ENCODE data around the gene ADGB. TPM values are rescaled to one million over a fixed set of nuclear protein-coding genes. Genes with fewer than 3 reads are reported as not detected.

Gene ADGB
- not detected for total RNA-seq

DNA sequence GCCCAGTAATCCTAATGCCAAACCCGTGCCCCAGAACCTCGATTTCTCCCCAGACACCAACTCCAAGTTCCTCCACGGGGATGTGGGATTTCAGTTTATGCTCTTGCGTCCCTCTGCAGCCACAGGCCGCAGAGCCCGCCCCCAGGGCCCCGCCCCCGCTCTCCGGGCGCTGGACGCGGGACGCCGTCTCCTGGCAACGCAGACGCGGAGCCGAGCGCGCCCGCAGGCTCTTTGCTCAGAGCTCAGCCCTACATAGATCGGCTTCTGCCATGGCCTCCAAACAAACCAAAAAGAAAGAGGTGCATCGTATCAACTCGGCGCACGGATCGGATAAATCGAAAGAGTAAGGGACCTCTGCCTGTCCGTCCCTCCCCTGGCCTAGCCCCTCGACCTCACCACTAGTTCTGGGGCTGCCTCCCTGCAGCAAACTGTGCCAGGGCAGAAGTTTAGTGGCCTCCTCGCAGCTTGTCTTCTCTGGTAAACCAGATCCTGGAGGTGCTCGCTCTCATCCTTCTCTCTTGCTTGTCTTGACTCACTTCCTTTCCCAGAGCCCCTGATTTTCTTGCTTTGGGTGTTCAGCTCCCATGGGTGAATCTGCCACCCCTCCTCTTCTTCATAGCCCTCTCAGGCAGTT lies at the start of gene ADGB:
ADGB (plus strand) TSS at position 201 of the 634 bp plus-strand sequence; CDS start at position 270, 69 bp downstream.
- intact Hi-C loops (cut with DNase I; ENCODE audit: low total_unique reads), result no loop called here
- H3K4me1 ChIP-seq, result no peaks in the 10 kb centered on the region
- TF ChIP-seq, protein P1, sequence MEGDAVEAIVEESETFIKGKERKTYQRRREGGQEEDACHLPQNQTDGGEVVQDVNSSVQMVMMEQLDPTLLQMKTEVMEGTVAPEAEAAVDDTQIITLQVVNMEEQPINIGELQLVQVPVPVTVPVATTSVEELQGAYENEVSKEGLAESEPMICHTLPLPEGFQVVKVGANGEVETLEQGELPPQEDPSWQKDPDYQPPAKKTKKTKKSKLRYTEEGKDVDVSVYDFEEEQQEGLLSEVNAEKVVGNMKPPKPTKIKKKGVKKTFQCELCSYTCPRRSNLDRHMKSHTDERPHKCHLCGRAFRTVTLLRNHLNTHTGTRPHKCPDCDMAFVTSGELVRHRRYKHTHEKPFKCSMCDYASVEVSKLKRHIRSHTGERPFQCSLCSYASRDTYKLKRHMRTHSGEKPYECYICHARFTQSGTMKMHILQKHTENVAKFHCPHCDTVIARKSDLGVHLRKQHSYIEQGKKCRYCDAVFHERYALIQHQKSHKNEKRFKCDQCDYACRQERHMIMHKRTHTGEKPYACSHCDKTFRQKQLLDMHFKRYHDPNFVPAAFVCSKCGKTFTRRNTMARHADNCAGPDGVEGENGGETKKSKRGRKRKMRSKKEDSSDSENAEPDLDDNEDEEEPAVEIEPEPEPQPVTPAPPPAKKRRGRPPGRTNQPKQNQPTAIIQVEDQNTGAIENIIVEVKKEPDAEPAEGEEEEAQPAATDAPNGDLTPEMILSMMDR (IDR thresholded peaks at IDR 0.05 in 4 of 5, conservative IDR thresholded peaks at IDR 0.05 in 1 of 5), result no peak
- no peak for TF ChIP-seq POLR2A (IDR thresholded peaks at IDR 0.05)
- no peaks in the 10 kb centered on the region for H3K27me3 ChIP-seq
- H3K9me3 ChIP-seq, result no peaks in the 10 kb centered on the region
- no peak for ATAC-seq
- peak within 1 kb of the TSS; percentile 27 to 46 (median 42) for H3K4me3 ChIP-seq
- H3K27ac ChIP-seq, result no peak within 1 kb of the TSS
- no peaks in the 10 kb centered on the region for H3K36me3 ChIP-seq
- DNase-seq, result peak in 1 of 2 donors; percentile 5
- in situ Hi-C loops (cut with MboI; ENCODE audit: low sequenced_read_pairs in 4 of 4), result no loop called here

DNA sequence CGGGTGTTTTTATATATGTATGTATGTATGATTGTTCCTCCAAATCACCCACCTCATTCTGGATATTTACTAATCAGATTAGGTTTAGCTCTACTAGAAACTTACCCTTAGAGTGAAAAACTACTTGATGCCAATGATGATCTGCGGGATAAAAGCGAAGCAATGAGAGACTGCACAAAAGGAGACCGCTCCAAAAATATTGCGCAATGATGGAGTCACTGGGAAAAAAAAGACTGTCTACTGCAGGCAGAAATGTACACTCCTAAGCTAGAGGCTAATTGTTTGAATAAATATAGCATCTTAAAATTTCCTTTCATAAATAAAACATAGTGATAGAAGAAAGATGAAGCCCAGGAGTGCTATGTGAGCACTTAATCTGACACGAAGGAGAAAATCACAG lies 47.9 kb upstream of the ADGB start:
- Histone ChIP-seq H3K9me3 (no peaks in the 10 kb centered on the region), H3K36me3 (no peaks in the 10 kb centered on the region), H3K27ac (no peak overlapping the region), H3K4me1 (peaks cover 1 to 8% of the 10 kb centered on the region in 2 donors), H3K27me3 (no peaks in the 10 kb centered on the region), H3K4me3 (no peak overlapping the region)
- no peak for ATAC-seq
- TF ChIP-seq, protein P1 (IDR thresholded peaks at IDR 0.05 in 4 of 5, conservative IDR thresholded peaks at IDR 0.05 in 1 of 5), result no peak
- TF ChIP-seq POLR2A (IDR thresholded peaks at IDR 0.05), result no peak
- intact Hi-C loops (cut with DNase I; ENCODE audit: low total_unique reads), result no loop called here
- in situ Hi-C loops (cut with MboI; ENCODE audit: low sequenced_read_pairs in 4 of 4), result no loop called here
- DNase-seq, result no peak

DNA sequence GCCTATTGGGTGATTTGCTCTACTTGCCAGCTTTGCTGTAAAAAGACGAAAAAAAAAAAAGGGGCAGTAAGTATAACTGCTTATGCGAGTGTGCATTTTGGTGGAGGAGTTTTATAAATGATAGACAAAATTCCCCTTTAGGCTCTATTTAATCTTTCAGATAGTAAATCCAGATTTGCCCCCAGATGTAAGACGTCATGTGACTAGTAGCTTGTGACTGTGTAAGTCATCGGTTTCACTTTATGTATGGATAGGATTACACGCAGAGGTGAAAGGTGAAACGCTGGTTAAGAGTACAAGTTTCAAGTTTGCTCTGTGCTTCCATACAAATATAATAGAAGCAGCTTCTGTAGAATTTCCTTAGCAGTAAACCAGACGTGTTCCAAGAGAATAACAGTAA lies 47.2 kb upstream of the ADGB start:
- Histone ChIP-seq H3K4me1 (peaks cover 0 to 8% of the 10 kb centered on the region in 2 donors), H3K9me3 (no peaks in the 10 kb centered on the region), H3K36me3 (no peaks in the 10 kb centered on the region), H3K27me3 (no peaks in the 10 kb centered on the region), H3K27ac (no peak overlapping the region), H3K4me3 (no peak overlapping the region)
- in situ Hi-C loops (cut with MboI; ENCODE audit: low sequenced_read_pairs in 4 of 4) (no loop called here), intact Hi-C loops (cut with DNase I; ENCODE audit: low total_unique reads) (no loop called here)
- ATAC-seq (no peak), DNase-seq (no peak)
- no peak for TF ChIP-seq POLR2A (IDR thresholded peaks at IDR 0.05)
- TF ChIP-seq, protein P1 (IDR thresholded peaks at IDR 0.05 in 4 of 5, conservative IDR thresholded peaks at IDR 0.05 in 1 of 5), result no peak

DNA sequence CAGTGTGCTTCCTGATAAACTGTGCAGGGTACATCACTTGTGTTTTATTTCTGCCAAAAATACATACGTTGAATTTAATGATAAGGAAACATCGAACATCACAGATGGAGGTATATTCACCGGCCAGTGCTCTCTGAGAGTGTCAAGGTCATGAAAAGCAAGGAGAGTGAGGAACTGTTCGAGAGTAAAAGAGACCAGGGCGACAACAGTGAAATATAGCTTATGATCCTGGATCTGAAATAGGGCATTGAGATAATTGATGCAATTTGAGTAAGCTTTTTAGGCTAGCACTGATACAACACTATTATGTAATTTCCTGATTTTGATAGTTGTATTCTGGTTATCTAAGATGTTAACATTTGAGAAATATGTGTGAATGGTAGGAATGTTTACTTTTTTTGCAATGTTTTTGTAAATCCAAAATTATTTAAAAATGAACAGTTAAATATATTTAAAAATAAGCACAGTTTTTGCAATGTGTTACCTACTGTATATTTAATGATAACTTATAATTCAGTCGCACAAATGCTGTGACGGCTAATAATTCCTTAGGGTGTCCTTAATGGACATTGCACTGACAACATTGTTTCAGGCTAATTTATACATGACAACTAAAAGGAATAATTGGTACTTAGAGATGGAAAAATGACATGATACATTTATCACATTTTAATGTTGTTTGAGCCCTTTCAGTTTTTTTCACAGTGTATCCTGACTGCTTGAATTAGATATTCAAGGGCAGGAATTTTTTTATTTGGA lies 45.2 kb upstream of the ADGB start:
- no peak overlapping the region for H3K4me3 ChIP-seq
- TF ChIP-seq POLR2A (IDR thresholded peaks at IDR 0.05), result no peak
- TF ChIP-seq, protein P1 (IDR thresholded peaks at IDR 0.05 in 4 of 5, conservative IDR thresholded peaks at IDR 0.05 in 1 of 5), result no peak
- in situ Hi-C loops (cut with MboI; ENCODE audit: low sequenced_read_pairs in 4 of 4) (no loop called here), intact Hi-C loops (cut with DNase I; ENCODE audit: low total_unique reads) (no loop called here)
- H3K4me1 ChIP-seq, result peaks cover 0 to 8% of the 10 kb centered on the region in 2 donors
- H3K27ac ChIP-seq, result no peak overlapping the region
- H3K27me3 ChIP-seq, result no peaks in the 10 kb centered on the region
- no peaks in the 10 kb centered on the region for H3K36me3 ChIP-seq
- ATAC-seq, result no peak
- H3K9me3 ChIP-seq, result no peaks in the 10 kb centered on the region
- no peak for DNase-seq

Measured in gastrocnemius medialis (tissue), 4 donors.